ENCODE measurements around the gene SEZ6.

SEZ6 gene

DNA sequence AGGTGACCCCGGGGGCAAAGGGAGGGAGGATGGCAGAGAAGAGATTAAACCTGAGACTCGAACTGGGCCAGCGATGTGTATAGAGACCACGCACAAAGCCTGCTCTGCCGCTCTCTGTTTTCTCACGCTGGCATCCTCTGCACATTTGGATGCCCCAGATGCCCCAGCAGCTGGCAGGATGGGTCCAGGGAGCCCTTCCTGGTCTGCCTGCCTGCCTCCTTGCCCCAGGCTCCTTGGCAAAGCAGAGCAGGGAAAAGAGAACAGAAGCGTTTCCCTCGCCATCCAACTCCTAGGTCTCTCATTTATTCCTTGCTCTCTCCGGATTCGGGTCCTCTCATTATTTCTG lies 31.9 kb upstream of the SEZ6 start:
- no peak for FAIRE-seq

- FAIRE-seq = no peak
Measured at GRCh38 chr17:29036584-29036983, 30.8 kb upstream of the SEZ6 start.

- FAIRE-seq = no peak
Measured at GRCh38 chr17:29034510-29034909, 28.7 kb upstream of the SEZ6 start.

DNA sequence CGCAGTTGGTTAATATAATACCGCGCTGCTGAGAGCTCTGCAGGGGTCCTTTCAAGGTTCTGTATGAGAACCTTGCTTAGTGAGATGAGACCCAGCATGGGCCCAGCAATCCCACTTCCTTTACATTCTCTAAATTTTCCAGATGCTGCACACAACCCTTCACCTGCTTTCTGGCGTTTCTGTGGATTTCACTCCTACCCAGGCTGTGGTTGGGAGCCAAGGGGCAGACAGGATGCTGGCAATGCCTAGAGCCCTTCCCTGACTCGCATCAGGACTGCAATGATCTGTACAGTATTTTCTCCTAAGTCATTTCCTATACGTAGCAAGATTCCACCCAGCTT lies 27.0 kb upstream of the SEZ6 start:
- no peak for FAIRE-seq

GRCh38 chr17:29032013-29032856 lies 26.4 kb upstream of the SEZ6 start:
- no peak for FAIRE-seq

GRCh38 chr17:29031488-29031887 lies 25.7 kb upstream of the SEZ6 start:
- no peak for FAIRE-seq

GRCh38 chr17:29024316-29024952 lies 18.6 kb upstream of the SEZ6 start:
- no peak for FAIRE-seq

GRCh38 chr17:29022074-29022473 lies 16.2 kb upstream of the SEZ6 start:
- no peak for FAIRE-seq

DNA sequence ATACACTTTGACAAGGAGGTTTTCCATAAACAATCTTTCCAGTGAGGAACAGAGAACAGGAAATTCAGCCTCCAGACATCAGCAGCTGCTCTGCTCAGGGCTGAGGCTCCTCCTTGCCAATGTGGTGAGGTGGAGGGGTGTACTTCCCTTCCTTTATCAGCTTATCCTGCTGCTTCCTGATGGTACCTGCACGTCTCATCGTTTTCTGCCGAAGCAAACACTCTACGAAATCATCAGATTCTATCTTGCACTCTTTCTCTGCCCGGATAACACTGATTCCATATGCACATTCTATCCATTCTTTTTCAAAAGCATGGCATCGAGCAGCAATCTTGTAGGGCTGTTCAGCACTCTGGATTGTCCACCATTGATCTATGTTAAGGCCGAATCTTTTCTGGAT lies 15.4 kb upstream of the SEZ6 start:
- FAIRE-seq = no peak

- FAIRE-seq = no peak
Measured at GRCh38 chr17:29020576-29020975, 14.7 kb upstream of the SEZ6 start.

GRCh38 chr17:29019475-29020181 lies 13.8 kb upstream of the SEZ6 start:
- FAIRE-seq = no peak

GRCh38 chr17:29018788-29019474 lies 13.1 kb upstream of the SEZ6 start:
- no peak for FAIRE-seq

- no peak for FAIRE-seq
Measured at GRCh38 chr17:29016345-29017210, 10.7 kb upstream of the SEZ6 start.

DNA sequence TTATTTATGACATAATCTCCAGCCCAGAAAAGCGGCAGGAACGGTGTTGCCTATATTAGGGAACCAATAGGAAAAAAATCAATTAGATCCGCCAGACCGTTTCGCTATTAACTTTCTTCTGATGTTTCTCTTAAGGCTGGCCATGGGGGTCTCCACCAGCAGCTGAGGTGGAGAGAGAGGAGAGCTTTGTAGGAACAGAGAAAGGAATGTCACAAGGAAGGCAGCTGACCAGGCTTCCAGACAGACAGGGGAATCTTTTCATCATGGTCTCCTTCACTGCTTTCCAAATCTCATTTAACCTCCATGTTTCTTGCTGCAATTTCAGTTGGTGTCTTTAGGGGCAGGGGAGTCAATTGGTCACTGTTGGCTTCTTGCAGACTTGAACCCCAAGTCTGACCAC lies 8.9 kb upstream of the SEZ6 start:
- FAIRE-seq = no peak

GRCh38 chr17:29012535-29012934 lies 6.7 kb upstream of the SEZ6 start:
- FAIRE-seq = no peak

DNA sequence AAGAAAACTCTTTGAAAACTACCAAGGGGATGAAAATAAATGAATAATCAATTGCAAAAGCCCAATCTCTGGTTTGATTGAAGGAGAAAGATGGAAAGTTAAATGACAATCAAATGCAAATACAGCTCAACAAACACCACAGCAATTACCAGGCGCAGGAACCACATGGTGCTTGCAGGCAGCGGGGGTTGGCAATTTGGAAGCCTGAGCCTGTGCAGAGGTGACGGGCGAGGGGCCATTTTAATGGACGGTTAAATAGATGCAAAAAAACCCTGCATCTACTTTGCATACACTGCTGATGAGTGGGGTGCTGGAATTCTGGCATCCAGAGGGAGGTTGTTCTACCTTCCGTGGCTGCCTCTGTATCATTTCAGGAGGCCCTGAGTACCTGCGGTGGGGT lies 4.8 kb upstream of the SEZ6 start:
- FAIRE-seq = no peak

- no peak for FAIRE-seq
Measured at GRCh38 chr17:29010129-29010528, 4.3 kb upstream of the SEZ6 start.

GRCh38 chr17:29008591-29008990 lies 2.8 kb upstream of the SEZ6 start:
- no peak for FAIRE-seq

DNA sequence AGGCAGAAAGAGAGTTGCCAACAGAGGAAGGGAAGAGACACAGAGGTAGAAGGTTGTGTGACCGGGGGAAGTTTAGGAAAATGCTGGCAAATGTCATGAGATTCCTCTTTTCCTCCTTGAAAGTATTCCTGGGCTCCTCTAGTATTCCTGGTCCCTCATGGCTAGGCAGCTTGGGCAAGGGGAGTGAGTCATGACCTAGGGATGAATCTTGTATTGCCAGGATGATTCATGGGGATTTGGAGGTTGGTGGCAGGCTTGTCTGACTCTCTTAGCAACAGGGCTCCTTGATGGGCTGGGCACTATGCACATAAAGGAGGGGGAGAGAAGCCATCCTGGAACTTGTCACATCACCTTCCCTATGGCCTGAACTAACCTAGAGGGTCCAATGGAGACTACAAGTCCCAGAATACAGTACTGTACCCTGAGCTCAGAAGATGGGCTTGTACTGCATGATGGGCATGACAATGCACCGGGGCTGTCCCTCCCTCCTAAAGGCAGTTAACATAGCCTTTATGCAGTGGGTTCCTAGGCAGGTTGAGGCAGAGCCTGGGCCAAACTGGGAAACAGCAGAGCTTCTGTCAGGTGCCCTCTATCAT lies 2.1 kb upstream of the SEZ6 start:
- FAIRE-seq = no peak

DNA sequence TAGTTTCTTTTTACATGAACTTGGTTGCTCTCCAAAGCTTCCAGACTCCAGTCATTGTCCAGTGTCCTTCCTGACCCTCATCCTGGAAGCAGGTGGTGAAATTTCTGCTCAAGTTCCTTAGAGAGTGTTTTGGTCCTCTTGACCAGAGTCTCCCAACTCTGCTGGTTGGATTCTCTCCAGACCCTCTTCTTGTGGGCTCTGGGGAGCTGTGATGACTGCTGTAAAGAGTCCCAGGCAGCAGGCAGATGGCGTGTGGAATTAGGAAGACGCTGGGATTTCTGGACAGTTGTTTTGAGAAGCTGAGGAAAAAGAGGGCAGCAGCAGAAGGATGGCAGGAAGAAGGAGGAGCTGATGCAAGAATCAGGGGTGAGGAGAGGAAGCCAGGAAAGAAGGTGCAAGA lies 1.6 kb upstream of the SEZ6 start:
- FAIRE-seq = no peak

DNA sequence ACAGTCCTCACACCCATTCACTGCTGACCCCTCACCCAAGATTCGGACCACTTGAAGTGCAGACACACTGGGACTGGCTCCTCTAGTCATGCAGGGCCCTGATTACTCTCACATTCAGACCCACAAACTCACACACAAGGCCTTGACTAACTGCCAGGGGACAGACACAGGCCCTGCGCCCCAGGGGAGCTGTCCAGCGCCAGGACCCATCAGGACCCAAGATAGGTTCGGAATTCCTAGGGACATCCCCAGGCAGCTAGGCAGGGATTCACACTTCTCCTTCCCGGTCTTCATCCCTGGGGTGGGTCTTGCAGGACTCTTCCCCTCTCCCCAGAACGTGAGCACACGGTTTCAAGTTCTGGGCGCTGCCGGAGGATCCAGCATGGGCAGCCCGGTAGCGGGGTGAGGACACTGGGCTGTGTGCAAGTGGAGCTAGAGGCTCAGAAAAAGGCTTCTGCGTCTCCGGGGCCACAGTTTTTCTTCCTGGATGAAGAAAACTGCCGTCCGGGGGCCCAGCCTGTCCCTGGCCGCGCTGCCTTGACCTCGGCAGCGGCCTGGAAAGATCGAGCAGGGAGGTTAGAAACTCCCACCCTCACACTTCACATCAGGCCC lies 1.6 kb downstream of the SEZ6 start:
- FAIRE-seq = no peak

GRCh38 chr17:29003289-29003688 lies 2.5 kb downstream of the SEZ6 start:
- no peak for FAIRE-seq

Measured in islet of Langerhans (tissue), 1 donor.